GM12891 (cell line): ENCODE data around the gene YARS1.
"Not testable (repeated sequence)": the region's sequence is repeated elsewhere in the genome, so short reads cannot be mapped to it uniquely, and the experiment has no call there.

Experiments used
- DNase-seq: peaks from one replicate; pipeline ENCODE4 v3.0.0; 2011; ENCODE audit warnings: low spot score; ENCODE audit not compliant: insufficient read length
- FAIRE-seq: peaks from 2 replicates; lab custom pipeline; 2011; peaks lifted over from hg19 to GRCh38; lab: Jason Lieb, UNC
- PAX5 ChIP-seq: IDR thresholded peaks from 2 replicates; pipeline ENCODE4 v1.6.1; 2011; ENCODE audit warnings: low read length, moderate library complexity, mild to moderate bottlenecking; ENCODE audit not compliant: insufficient read depth, severe bottlenecking
- POLR2A ChIP-seq: IDR thresholded peaks from 2 replicates; pipeline ENCODE4 v1.6.1; 2011; ENCODE audit warnings: low read depth, low read length, control low read depth
- POLR2AphosphoS5 ChIP-seq: IDR thresholded peaks from 2 replicates; pipeline ENCODE4 v1.6.1; 2011; ENCODE audit warnings: low read depth, low read length, control low read depth
- POU2F2 ChIP-seq: IDR thresholded peaks from 2 replicates; pipeline ENCODE4 v1.6.1; 2011; ENCODE audit warnings: low read depth, mild to moderate bottlenecking, control low read depth, low read length, moderate library complexity
- SPI1 ChIP-seq: IDR thresholded peaks from 2 replicates; pipeline ENCODE4 v1.6.1; 2011; ENCODE audit warnings: low read depth, low read length, control low read depth
- TAF1 ChIP-seq: IDR thresholded peaks from 2 replicates; pipeline ENCODE4 v1.6.1; 2011; ENCODE audit warnings: low read depth, low read length, control low read depth

The YARS1 gene

DNA sequence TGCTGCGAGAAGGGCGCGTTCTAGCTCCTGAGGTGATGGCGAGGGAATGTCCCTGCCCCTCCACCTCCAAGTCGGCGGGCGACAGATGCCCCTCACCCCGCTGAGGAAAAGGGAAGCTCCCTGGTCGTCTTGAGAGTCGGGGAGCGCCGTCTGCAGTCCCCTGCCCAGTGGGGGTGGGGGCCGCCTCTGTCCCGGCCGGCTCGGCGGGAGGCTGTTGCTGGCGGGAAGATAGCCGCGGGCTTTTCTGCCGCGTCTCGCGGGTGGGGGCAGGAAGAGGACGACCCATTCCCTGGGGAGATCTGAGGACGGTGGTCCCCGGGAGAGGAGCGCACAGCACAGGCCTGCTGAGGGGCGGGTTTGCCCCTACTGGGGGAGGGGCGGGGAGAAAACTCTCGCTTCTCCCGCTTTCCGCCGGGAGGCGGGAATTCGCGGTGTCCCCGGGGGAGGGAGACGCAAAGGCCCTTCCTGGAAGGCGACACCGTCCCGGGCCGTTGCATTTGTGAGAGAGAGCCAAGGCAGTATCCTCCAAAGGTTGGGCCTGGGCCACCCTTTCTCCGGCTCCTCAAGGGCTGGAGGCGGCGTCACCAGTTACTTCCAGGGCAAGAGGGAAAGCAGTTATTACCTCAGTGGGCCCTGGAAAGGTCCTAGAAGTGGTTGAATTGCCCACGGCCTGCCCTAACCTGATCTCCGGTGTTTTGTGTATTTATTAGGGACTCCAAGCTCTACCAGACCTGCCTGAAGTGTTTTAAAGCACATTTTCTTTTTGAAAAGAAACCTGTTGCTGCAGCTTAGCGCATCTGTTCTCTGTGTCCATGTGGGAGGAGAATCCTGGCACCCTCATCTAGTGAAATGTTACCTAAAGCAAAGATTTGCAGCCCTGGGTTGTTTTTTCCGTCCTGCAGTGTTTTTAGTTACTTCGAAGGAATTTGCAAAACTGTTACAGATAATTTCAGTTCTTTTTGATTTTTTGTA lies 943 bp upstream of the YARS1 start:
- TF ChIP-seq POU2F2 (0 out of 2 replicates have a peak, but pooled peaks have one; percentile 10), POLR2AphosphoS5 (peak; percentile 3; the same call in 1 of the 2 replicates), PAX5 (no peak), SPI1 (no peak), TAF1 (no peak; the same call in 1 of the 2 replicates), POLR2A (no peak)
- FAIRE-seq (peak; percentile 23), DNase-seq (peak; percentile 23)

GRCh38 chr1:32816676-32817158 lies 441 bp downstream of the YARS1 start:
- no peak for DNase-seq
- TF ChIP-seq TAF1 (no peak), SPI1 (0 out of 2 replicates have a peak, but pooled peaks have one; percentile 25)
- FAIRE-seq = no peak

DNA sequence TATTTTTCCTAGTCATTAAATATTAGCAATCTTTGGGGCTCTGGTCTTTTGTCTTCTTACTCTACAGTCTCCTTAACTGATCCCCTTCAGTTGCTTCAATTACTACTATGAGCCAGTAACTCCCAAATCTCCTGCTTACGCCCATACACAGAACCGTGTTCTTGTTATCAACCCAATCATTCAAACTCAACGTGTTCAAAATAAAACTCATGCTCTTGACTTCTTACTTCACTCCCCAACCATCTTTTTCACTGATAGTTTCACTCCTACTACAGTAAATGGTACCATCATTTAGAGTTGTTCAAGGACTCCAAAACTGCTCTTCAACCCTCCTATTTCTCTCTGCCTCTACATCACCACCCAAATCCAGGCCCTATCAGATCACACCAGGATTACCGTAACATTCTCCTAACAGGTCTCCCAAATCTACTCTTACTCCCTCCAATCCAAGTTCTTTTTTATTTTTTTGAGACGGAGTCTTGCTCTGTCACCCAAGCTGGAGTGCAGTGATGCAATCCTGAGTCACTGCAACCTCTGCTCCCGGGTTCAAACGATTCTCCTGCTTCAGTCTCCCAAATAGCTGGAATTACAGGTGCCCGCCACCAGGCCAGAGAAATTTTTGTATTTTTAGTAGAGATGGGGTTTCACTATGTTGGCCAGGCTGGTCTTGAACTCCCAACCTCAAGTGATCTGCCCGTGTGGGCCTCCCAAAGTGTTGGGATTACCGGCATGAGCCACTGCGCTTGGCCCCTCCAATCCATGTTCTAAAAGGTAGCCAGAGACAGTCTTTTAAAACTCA lies 3.0 kb downstream of the YARS1 start:
- TF ChIP-seq POLR2AphosphoS5 (no peak), POU2F2 (no peak), TAF1 (no peak), POLR2A (no peak), PAX5 (no peak), SPI1 (no peak)
- FAIRE-seq (no peak), DNase-seq (no peak)

DNA sequence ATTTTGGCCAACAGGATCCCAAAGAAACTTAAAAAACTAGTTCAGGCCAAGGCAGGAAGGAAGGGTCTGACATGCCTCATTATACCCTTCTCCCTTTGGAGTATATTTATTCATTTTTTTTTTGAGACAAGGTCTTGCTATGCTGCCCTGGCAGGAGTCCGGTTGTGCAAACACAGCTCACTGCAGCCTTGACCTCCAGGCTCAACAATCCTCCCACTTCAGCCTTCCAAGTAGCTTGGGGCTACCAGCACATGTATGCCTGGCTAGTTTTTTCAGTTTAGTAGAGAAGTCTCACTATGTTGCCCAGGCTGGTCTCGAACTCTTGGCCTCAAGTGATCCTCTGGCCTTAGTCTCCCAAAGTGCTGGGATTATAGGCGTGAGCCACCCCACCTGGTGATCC lies 5.2 kb downstream of the YARS1 start:
- no peak for DNase-seq
- TF ChIP-seq POLR2A (no peak), SPI1 (no peak), POLR2AphosphoS5 (no peak), PAX5 (no peak), TAF1 (no peak), POU2F2 (no peak)
- FAIRE-seq = no peak

DNA sequence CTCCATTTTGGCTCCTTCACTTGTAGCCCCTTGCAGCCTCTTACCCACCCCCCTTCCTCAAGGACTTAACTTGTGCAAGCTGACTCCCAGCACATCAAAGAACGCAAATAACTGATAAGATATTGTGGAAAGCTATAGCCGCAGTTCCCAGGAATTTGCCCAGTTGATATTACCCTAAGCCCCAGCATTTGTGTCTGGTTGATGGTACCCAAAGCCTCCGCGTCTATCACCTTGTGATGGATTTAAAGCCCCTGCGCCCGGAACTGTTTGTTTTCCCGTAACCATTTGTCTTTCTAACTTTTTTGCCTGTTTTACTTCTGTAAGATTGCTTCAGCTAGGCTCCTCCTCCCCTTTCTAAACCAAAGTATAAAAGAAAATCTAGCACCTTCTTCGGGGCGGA lies 5.9 kb downstream of the YARS1 start:
- DNase-seq (no peak), FAIRE-seq (no peak)
- TF ChIP-seq POLR2A = no peak
- TF ChIP-seq SPI1 = no peak
- no peak for TF ChIP-seq TAF1
- TF ChIP-seq PAX5 = no peak
- TF ChIP-seq POU2F2 = no peak
- no peak for TF ChIP-seq POLR2AphosphoS5

DNA sequence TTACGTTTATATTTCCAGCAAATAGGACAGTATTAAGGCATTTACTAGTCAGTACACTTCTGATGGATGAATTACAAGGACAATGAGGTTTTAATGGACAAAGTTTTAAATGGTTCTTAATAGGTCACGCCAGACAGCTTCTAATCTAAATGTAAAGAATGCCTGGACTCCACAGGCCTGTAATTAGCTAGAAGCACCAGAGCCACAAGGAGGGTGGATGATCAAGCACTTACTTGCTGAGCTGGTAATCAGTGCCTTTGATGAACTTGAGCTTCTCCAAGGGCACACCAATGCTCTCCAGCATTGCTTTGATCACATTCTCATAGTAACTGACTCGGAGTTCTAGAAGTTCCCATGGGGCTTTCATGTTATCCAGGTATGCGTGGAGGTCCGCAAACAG lies 6.8 kb downstream of the YARS1 start:
- TF ChIP-seq TAF1 (no peak), PAX5 (no peak), POLR2A (no peak), POLR2AphosphoS5 (no peak), SPI1 (no peak), POU2F2 (no peak)
- no peak for FAIRE-seq
- DNase-seq = no peak

GRCh38 chr1:32808580-32808979 lies 8.6 kb downstream of the YARS1 start:
- FAIRE-seq = no peak
- TF ChIP-seq SPI1 (peak; percentile 70), TAF1 (no peak)

DNA sequence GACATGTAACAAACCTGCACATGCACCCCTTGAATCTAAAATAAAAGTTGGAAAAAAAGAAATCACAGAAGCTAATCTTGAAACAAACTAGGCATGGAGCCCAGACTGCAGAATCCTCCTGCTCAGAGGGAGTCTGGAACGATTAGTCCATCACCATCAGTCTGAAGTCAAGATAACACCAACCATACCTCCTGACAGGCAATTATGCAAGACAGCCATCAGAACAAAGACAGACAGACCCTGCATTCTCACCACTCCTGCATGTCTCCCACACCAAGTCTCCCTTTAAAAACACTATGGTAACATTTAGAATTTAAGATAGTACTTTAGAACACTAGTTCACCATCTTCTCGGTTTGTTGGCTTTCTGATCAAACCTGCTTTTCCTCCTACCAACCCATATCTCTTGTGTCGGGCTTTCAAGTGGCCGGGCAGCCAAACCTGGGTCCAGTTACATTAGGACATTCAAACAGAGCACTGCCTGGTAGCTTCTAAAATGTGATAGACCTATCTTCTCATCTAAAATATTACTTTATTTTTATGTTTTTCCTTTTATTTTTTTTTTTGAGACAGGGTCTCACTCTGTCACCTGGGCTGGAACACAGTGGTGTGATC lies 10.1 kb downstream of the YARS1 start:
- DNase-seq = no peak
- TF ChIP-seq POLR2AphosphoS5 = peak; percentile 59; the same call in 1 of the 2 replicates
- TF ChIP-seq POLR2A = no peak; the same call in 1 of the 2 replicates
- FAIRE-seq = no peak

More at GRCh38 chr1:32808580-32808979, 8.6 kb downstream of the YARS1 start:
- no peak for DNase-seq

- TF ChIP-seq POU2F2 (peak; percentile 22; the same call in 1 of the 2 replicates), SPI1 (no peak), PAX5 (no peak), POLR2A (0 out of 2 replicates have a peak, but pooled peaks have one; percentile 25), TAF1 (no peak), POLR2AphosphoS5 (no peak)
- DNase-seq (no peak), FAIRE-seq (no peak)
Observed at GRCh38 chr1:32806290-32806689, 10.9 kb downstream of the YARS1 start.

- not testable (repeated sequence) for FAIRE-seq
Observed at GRCh38 chr1:32804460-32804859, 12.7 kb downstream of the YARS1 start.

More at GRCh38 chr1:32804460-32804859, 12.7 kb downstream of the YARS1 start:
- DNase-seq = not testable (repeated sequence)
